Measurements from ENCODE around the gene PIK3R2.

Gene PIK3R2

GRCh38 chr19:18126097-18126496, 26.9 kb upstream of the PIK3R2 start:
- DNase-seq, result no peak

- DNase-seq, result no peak
Observed at GRCh38 chr19:18128044-18128443, 24.9 kb upstream of the PIK3R2 start.

DNA sequence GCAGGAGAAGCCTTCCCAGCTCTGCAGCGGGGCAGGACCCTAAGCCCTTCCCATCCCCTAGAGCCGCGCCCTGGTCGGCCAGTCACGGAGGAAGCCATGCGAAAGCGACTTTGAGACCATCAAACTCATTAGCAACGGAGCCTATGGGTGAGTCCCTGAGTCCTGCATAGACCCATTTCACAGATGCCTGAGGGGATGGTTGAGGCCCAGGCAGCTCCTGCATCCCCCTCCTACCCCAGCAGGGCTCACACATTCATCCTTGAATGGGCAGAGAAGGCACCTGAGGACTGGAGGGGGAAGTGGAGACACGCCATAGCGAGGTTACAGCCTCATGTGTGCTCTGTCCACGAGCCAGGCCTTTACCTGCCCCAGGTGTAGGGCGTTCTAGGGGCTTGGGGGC, 24.2 kb upstream of the PIK3R2 start:
- DNase-seq, result no peak

DNA sequence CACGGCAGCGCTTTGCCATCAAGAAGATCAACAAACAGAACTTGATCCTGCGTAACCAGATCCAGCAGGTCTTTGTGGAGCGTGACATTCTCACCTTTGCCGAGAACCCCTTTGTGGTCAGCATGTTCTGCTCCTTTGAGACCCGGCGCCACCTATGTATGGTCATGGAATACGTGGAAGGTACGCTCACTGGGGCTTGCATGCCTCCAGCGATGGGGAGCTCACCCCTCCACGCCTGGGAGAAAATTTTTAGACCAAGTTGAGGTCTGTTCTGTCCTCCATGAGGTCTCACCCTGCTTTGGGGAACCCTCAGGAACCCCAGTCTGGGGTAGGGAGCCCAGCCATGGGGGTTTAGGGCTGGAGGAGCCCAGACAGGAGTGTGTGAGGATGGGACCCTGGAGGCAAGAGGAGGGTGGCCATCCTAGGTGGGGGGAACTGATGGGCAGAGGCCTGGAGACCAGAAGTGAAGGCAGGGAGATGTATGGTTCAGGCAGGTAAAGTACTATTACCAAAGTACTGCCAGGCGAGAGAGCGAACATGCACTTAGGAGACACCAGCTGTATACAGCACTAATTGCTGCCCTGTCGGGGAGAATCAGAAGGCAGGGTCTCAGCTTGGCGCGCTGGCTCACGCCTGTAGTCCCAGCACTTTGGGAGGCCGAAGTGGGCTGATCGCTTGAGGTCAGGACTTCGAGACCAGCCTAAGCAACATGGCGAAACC, 22.3 kb upstream of the PIK3R2 start:
- no peak for DNase-seq

- no peak for DNase-seq
Observed at GRCh38 chr19:18131841-18132596, 20.9 kb upstream of the PIK3R2 start.

DNA sequence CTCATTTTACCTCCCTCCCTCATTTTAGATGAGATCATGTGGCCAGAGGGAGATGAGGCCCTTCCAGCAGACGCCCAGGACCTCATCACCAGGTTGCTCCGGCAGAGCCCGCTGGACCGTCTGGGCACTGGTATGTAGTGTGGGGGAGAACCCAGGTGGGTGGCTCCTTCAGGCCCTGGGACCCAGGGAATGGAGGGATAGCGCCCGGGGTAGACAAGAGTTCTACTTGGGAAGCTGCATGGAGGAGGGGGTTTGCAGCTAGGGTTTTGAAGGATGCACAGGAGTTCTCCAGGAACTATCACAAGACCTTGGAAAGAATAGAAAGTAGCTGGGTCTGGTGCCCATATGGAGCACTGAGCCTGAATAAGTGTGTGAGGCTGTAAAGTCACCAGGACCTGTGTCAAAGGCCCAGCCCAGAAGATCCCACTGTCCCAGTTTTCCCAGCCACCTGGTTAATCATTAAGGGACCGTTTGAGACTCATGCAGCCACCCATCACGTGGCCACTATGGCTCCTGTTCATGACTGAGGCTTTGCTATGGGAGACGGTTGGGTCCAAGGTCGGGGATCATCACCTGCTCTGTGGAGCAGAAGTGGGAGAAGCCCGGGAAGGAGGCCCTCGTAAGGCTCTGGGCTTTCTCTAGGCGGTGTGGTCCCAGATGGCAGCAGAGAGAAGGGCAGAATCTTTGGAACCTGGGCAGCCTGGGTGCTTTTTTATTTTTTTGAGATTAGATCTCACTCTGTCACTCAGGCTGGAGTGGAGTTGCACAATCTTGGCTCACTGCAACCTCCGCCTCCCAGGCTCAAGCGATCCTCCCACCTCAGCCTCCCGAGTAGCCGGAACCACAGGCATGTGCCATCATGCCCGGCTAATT, 17.0 kb upstream of the PIK3R2 start:
- no peak for DNase-seq

- no peak for DNase-seq
Observed at GRCh38 chr19:18137242-18137641, 15.7 kb upstream of the PIK3R2 start.

DNA sequence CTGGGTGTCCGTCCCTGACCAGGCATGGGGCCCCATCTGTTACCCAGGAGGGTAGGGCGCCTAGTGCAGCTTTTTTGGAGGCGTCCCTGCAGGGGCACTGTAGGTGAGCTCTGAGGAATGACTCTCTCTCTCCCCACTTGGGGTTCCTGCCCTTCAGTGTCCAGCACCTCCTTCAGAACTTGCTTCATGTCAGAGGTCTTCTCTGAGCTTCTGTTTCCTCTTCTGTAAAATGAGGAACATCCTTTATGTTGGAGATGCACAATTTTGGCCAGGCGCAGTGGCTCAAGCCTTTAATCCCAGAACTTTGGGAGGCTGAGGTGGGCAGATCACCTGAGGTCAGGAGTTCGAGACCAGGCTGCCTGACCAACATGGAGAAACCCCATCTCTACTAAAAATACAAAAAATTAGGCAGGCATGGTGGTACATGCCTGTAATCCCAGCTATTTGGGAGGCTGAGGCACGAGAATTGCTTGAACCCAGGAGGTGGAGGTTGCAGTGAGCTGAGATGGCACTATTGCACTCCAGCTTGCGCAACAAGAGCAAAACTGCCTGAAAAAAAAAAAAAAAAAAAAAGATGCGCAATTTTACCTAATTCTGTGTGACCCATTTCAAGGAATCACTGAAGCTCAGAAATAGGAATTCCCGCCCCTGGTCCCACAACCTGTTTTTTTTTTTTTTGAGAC, 15.2 kb upstream of the PIK3R2 start:
- no peak for DNase-seq

DNA sequence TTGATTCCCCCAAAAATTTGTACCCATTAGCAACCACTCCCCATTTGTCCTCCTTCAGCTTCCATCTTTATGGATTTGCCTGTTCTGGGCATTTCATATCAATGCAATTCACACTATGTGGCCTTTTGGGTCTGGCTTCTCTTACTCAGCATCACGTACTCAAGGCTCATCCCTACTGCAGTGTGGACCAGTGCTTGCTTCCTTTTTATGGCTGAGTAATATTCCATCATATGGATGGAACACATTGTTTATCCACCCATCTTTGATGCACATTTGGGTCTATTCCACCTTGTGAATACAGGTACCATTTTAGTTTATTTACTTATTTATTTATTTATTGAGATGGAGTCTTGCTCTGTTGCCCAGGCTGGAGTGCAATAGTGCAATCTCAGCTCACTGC, 12.5 kb upstream of the PIK3R2 start:
- DNase-seq, result no peak

GRCh38 chr19:18141031-18141430, 11.9 kb upstream of the PIK3R2 start:
- no peak for DNase-seq

GRCh38 chr19:18143902-18144301, 9.1 kb upstream of the PIK3R2 start:
- no peak for DNase-seq

DNA sequence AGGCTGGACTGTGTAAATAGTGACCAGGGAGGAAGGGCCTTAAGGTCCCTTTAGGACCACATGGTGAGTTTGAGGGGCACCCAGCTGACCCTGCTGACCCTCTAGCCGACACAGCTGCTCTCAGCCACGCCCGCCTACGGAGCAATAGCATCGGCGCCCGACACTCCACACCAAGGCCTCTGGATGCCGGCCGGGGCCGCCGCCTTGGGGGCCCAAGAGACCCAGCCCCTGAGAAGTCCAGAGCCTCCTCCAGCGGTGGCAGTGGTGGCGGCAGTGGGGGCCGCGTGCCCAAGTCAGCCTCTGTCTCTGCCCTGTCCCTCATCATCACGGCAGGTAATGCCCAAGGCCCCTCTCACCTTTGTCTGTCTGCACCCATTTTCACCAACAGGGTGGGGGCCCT, 8.6 kb upstream of the PIK3R2 start:
- DNase-seq, result no peak

DNA sequence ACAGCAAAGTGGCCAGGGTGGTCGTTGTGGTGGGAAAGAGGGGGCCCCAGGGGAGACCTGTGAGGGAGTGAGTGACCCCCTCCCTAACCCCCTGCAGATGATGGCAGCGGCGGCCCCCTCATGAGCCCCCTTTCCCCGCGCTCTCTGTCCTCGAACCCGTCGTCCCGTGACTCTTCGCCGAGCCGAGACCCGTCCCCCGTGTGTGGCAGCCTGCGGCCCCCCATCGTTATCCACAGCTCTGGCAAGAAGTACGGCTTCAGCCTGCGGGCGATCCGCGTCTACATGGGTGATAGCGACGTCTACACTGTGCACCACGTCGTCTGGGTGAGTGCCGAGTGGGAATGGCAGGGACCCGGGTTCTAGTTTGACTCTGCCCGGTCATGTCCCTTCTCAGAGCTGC, 8.1 kb upstream of the PIK3R2 start:
- DNase-seq, result no peak

DNA sequence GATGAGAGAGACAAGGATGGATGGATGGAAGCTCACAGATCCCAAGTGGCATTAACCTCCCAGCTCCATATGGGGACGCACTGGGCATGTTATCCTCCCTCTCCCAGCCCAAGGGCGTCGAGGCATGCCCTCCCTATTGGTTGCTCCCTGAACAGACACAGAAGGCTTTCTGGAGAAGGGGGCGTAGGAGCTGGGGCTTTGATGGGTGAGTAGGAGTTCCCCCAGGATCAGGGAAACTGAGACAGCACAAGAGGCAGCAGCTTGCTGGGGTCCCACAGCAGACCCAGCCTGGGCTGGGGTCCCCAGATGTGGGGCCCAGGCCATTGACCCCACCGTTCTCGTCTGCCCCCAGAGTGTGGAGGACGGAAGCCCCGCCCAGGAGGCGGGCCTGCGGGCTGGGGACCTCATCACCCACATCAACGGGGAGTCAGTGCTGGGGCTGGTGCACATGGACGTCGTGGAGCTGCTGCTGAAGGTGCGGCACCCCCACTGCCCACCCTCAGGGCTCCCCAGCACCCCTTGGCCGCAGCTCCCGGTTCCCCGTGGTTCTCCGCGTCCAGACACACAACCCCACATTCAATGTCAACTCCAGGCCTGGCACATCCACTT, 7.5 kb upstream of the PIK3R2 start:
- no peak for DNase-seq

DNA sequence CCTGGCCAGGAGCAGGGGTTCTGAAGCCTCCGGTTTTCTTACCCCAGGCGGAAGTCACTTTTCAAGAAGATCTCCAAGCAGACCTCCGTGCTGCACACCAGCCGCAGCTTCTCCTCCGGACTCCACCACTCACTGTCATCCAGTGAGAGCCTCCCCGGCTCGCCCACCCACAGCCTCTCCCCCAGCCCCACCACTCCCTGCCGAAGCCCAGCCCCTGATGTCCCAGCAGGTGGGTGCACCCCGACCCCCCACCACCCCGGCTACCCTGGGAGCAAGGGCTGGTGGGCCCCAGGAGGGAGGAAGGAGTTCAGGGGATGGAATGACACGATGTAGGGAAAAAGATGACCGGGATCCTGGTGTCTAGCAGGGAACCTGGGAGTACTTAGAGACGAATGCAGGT, 5.6 kb upstream of the PIK3R2 start:
- DNase-seq, result no peak

GRCh38 chr19:18149596-18149975, 3.4 kb upstream of the PIK3R2 start:
- no peak for DNase-seq

- no peak for DNase-seq
Observed at GRCh38 chr19:18150776-18151624, 2.0 kb upstream of the PIK3R2 start.

- DNase-seq, result peak; percentile 98
Observed at GRCh38 chr19:18152442-18152816, 534 bp upstream of the PIK3R2 start.

GRCh38 chr19:18153556-18154134, 682 bp downstream of the PIK3R2 start:
- no peak for DNase-seq

GRCh38 chr19:18155095-18156087, 2.4 kb downstream of the PIK3R2 start:
- DNase-seq, result no peak
